Heart right ventricle (tissue), 16 donors: Measurements from ENCODE around the gene RPS6KC1. TPM values are rescaled to one million over a fixed set of nuclear protein-coding genes. Genes with fewer than 3 reads are reported as not detected.

Source experiments
- ATAC-seq, 8 donors: fragments of 200-7000 bp; cut with Tn5 transposase; one replicate each; pipeline ENCODE4 v1.9.1; 2020; ENCODE audit warnings: mild to moderate bottlenecking in 8 of 8, moderate library complexity in 8 of 8, moderate number of reproducible peaks in 1 of 8
- DNase-seq, 2 donors: peaks; one replicate each; pipeline ENCODE4 v3.0.0-alpha.2; 2020
- H3K27ac ChIP-seq, 10 donors: fragments of 200-600 bp; sonication (generic) in 2 of 10; one replicate each; pipeline versions ENCODE4 v1.5.0 to v1.8.0; 2020 to 2022; ENCODE audit warnings: mild to moderate bottlenecking in 3 of 10
- H3K27me3 ChIP-seq, 7 donors: fragments of 200-600 bp; one replicate each; pipeline ENCODE4 v1.8.0; 2021 to 2022; ENCODE audit warnings: mild to moderate bottlenecking in 2 of 7
- H3K36me3 ChIP-seq, 9 donors: fragments of 200-600 bp; sonication (generic) in 1 of 9; one replicate each; pipeline versions ENCODE4 v1.5.0 to v1.8.0; 2020 to 2022; ENCODE audit warnings: mild to moderate bottlenecking in 2 of 9
- H3K4me1 ChIP-seq, 9 donors: fragments of 200-600 bp; sonication (generic) in 1 of 9; one replicate each; pipeline versions ENCODE4 v1.5.0 to v1.8.0; 2020 to 2022; ENCODE audit warnings: mild to moderate bottlenecking in 4 of 9
- H3K4me3 ChIP-seq, 10 donors: fragments of 200-600 bp; sonication (generic) in 2 of 10; one replicate each; pipeline versions ENCODE4 v1.5.0 to v1.8.0; 2020 to 2022; ENCODE audit warnings: mild to moderate bottlenecking in 7 of 10, moderate library complexity in 2 of 10
- H3K9me3 ChIP-seq, 11 donors: fragments of 200-600 bp in 10 of 11; sonication (generic) in 2 of 11; one replicate each; pipeline versions ENCODE4 v1.5.0 to v1.8.0; 2013 to 2022; ENCODE audit warnings: mild to moderate bottlenecking in 2 of 11, control low read depth in 1 of 11, moderate library complexity in 1 of 11
- WGBS, 2 donors: extraction: QIAGEN DNeasy Blood & Tissue Kit; methylation state at CpG; one replicate each; pipeline ENCODE4 v1.1.7; 2013; ENCODE audit warnings: inconsistent platforms in 1 of 2; 5-methylcytosine and 5-hydroxymethylcytosine counted together
- intact Hi-C, 10 donors: fragments of 100-400 bp; cut with DNase I; formaldehyde crosslinking; loops; one replicate each; pipeline versions ENCODE4 v1.11.1 to v1.14.2; 2022
- polyA plus RNA-seq, 2 donors: library from polyadenylated mRNA; stranded (reverse); fragments of 200-250 nt; gene quantifications; one replicate each; pipeline ENCODE4 v1.2.3, GENCODE V29; 2013
- total RNA-seq, 10 donors: library from RNA; stranded (reverse); fragmentation: NEBNext Ultra II Directional in 3 of 10; extraction: Animal tissue kit (Norgen Biotek cat#: 25700) in 3 of 10; gene quantifications; one replicate each; pipeline versions ENCODE4 v1.2.1 to v1.2.4, GENCODE V29; 2021 to 2023
- TF ChIP-seq, protein P1 (sequence below), 9 donors: fragments of 200-600 bp; sonication (generic) in 2 of 9; IDR thresholded peaks; one replicate each; pipeline versions ENCODE4 v1.5.0 to v1.8.0; 2021 to 2022; ENCODE audit warnings: antibody characterized with exemption in 9 of 9, mild to moderate bottlenecking in 5 of 9, moderate library complexity in 1 of 9
- donor health status: Arrhythmogenic right ventricular cardiomyopathy.
- donor health status: ischemic (EF 13 %, LVEDD 7.1; RV severe dilation, severe dysfunction).
- donor health status: healthy with polysubstance abuse.
- donor health status: DM: no; HTN: yes; CAD: no.
- donor health status: DM: no; HTN: no; CAD: no.
- donor health status: ischemic (EF 25% LVEDD 6.9; RV normal size, moderate dysfunction).
- donor health status: ischemic (EF 25% LVEDD 5.7; RV mildly dilated, moderate dysfunction).
- donor health status: healthy.
- donor health status: DM: yes; HTN: yes; CAD: no.
- donor health status: Ischemic cardiomyopathy.
- donor health status: ischemic (EF 35%, LVEDD 5.7; RV mildly dilated, moderate dysfunction).
- donor health status: nonischemic (EF 11% LVEDD 7.7; RV severe dilation, severe dysfunction).
- donor health status: DM: yes; HTN: yes; CAD: no.
- donor health status: PGD.
- donor health status: ischemic (EF 29% LVEDD 5.4; RV normal size, mild dysfunction).
- donor health status: nonischemic (EF 23%, LVEDD 6.1; RV moderate dilation, normal function).

RPS6KC1 gene
- total and polyA plus RNA-seq, 12 donors, result 3.8 to 13.8 (median 10.3) TPM

DNA sequence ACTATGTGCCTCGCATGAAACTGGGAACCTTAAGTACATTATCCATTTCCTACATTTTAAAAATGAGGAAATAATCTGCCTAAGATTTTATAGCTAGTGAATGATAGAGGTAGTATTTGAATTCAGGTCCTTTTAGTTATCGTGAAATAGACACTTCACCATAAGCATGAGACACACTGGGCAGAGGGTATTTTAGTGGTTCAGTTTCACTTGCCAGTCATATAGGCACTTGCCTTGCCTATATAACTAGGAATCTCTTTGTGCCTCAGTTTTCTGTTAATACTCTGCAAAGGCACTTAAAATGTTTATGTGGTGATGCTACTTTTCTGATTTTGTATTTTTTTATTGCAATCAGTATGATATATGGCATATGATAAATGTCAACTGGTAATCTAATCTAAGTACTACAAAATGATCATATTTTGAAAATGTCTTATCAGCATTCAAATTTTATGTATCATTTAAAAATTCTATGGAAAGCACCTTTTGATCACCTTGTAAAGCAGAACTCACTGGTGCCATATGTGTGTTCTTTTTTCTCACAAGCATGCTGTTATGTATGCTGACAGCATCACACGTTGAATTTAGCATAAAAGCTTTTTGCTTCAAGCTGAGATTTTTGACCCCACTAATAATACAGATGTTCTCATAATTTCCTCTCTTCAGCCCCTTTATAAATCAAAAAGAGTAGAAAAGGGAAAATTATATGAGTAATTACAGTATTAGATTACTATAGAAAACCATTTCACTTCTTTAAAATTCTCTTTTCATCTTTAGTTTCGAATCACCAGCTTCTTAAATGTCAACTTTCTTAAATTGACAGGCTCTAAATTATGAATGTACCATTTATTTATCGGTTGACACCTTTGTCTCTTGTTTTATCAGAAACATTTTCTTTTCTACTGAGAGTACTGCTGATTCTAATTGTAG, 52.6 kb downstream of the RPS6KC1 start:
- WGBS, 2 donors, result 90 to 92% methylated on average over 5 of the region's 5 CpGs
- intact Hi-C loops, result no loop called here
- no peak for ATAC-seq

GRCh38 chr1:213104604-213105003, 53.6 kb downstream of the RPS6KC1 start:
- Histone ChIP-seq H3K4me1 (peaks cover 0 to 2% (median 0%) of the 10 kb centered on the region in 9 donors), H3K4me3 (no peak overlapping the region), H3K9me3 (peaks cover 0 to 6% (median 0%) of the 10 kb centered on the region in 11 donors), H3K36me3 (peaks cover 0 to 27% (median 0%) of the 10 kb centered on the region in 9 donors), H3K27me3 (no peaks in the 10 kb centered on the region), H3K27ac (no peak overlapping the region)
- TF ChIP-seq, protein P1, sequence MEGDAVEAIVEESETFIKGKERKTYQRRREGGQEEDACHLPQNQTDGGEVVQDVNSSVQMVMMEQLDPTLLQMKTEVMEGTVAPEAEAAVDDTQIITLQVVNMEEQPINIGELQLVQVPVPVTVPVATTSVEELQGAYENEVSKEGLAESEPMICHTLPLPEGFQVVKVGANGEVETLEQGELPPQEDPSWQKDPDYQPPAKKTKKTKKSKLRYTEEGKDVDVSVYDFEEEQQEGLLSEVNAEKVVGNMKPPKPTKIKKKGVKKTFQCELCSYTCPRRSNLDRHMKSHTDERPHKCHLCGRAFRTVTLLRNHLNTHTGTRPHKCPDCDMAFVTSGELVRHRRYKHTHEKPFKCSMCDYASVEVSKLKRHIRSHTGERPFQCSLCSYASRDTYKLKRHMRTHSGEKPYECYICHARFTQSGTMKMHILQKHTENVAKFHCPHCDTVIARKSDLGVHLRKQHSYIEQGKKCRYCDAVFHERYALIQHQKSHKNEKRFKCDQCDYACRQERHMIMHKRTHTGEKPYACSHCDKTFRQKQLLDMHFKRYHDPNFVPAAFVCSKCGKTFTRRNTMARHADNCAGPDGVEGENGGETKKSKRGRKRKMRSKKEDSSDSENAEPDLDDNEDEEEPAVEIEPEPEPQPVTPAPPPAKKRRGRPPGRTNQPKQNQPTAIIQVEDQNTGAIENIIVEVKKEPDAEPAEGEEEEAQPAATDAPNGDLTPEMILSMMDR (IDR thresholded peaks at IDR 0.05), result no peak
- no peak for ATAC-seq
- WGBS, 2 donors, result 94 to 99% methylated on average over 2 of the region's 2 CpGs
- DNase-seq, result no peak
- intact Hi-C loops, result no loop called here

More for the DNA sequence above, 52.6 kb downstream of the RPS6KC1 start:
- TF ChIP-seq, protein P1 (IDR thresholded peaks at IDR 0.05), result no peak
- peaks cover 0 to 6% (median 0%) of the 10 kb centered on the region in 11 donors for H3K9me3 ChIP-seq
- DNase-seq, result no peak
- H3K27me3 ChIP-seq, result no peaks in the 10 kb centered on the region
- no peaks in the 10 kb centered on the region for H3K4me1 ChIP-seq
- no peak overlapping the region for H3K27ac ChIP-seq
- H3K36me3 ChIP-seq, result peaks cover 0 to 31% (median 0%) of the 10 kb centered on the region in 9 donors
- H3K4me3 ChIP-seq, result no peak overlapping the region

GRCh38 chr1:213106298-213106697, 55.3 kb downstream of the RPS6KC1 start:
- DNase-seq (no peak), ATAC-seq (no peak)
- no peak overlapping the region for H3K4me3 ChIP-seq
- H3K27ac ChIP-seq, result no peak overlapping the region
- intact Hi-C loops, result no loop called here
- TF ChIP-seq, protein P1 (IDR thresholded peaks at IDR 0.05), result no peak
- peaks cover 0 to 16% (median 10%) of the 10 kb centered on the region in 9 donors for H3K4me1 ChIP-seq
- peaks cover 0 to 25% (median 0%) of the 10 kb centered on the region in 9 donors for H3K36me3 ChIP-seq
- WGBS, 2 donors, result 95 to 100% methylated on average over 1 of the region's 1 CpG
- peaks cover 0 to 6% (median 0%) of the 10 kb centered on the region in 11 donors for H3K9me3 ChIP-seq
- no peaks in the 10 kb centered on the region for H3K27me3 ChIP-seq

DNA sequence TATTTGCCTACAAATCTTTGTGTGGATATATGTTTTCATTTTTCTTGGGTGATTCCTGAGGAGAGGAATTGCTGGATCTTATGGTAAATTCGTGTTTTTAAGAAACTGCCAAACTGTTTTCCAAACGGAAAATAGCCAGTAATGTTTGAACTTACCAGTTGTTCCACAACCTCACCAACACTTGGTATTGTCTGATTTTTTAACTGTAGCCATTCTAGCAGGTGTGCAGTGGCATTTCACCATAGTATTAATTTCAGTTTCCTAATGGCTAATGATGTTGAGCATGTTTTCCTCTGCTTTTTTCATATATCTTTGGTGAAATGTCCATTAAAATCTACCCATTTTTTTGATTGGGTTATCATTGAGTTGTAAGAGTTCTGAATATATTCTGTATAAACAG, 56.6 kb downstream of the RPS6KC1 start:
- TF ChIP-seq, protein P1 (IDR thresholded peaks at IDR 0.05), result no peak
- Histone ChIP-seq H3K36me3 (peaks cover 0 to 25% (median 0%) of the 10 kb centered on the region in 9 donors), H3K9me3 (peaks cover 0 to 6% (median 0%) of the 10 kb centered on the region in 11 donors), H3K4me1 (peaks cover 0 to 16% (median 10%) of the 10 kb centered on the region in 9 donors), H3K27me3 (no peaks in the 10 kb centered on the region), H3K27ac (no peak overlapping the region), H3K4me3 (no peak overlapping the region)
- WGBS, 2 donors, result 94 to 97% methylated on average over 2 of the region's 2 CpGs
- DNase-seq (no peak), ATAC-seq (no peak)
- intact Hi-C loops, result no loop called here
